ENCODE results near the gene ZFHX2. TPM values are rescaled to one million over a fixed set of nuclear protein-coding genes. Genes with fewer than 3 reads are reported as not detected.

ZFHX2 gene
- total and polyA plus RNA-seq, 2 of the 13 experiments (the other 11 are each of a cell fraction or from before 2014, with no cell fraction given), result 0.17 to 0.44 TPM

GRCh38 chr14:23556700-23557440, 5.3 kb upstream of the ZFHX2 start:
- DNase-seq (ENCODE audit: low spot score) (no peak), ATAC-seq (peak; percentile 0), FAIRE-seq (no peak)
- Histone ChIP-seq H3K9me3 (ENCODE audit: low read length) (no peaks in the 10 kb centered on the region), H3K27ac (ENCODE audit: extremely low read length, insufficient read depth, low read length) (peak overlapping the region; percentile 89), H3K9ac (ENCODE audit: insufficient read depth, low read depth, low read length) (peak overlapping the region; percentile 92), H3K4me1 (ENCODE audit: insufficient read depth, low read length) (peaks cover 59% of the 10 kb centered on the region), H3K4me3 (replicated peaks in 1 of 3; ENCODE audit: insufficient read depth in 1 of 3, low read depth in 2 of 3, low read length in 3 of 3) (peak overlapping the region; percentile 83 to 97 (median 84)), H3K27me3 (ENCODE audit: control insufficient read depth in 1 of 2, insufficient read depth in 2 of 2, low read length in 2 of 2) (no peaks in the 10 kb centered on the region; a peak in 1 of 5 replicates), H3K79me2 (ENCODE audit: insufficient read depth, low read length) (peaks cover 9% of the 10 kb centered on the region), H3K36me3 (replicated peaks in 1 of 2; ENCODE audit: control insufficient read depth in 1 of 2, insufficient read depth in 2 of 2, low read length in 2 of 2) (peaks cover 27 to 29% of the 10 kb centered on the region in 2 experiments), H4K20me1 (ENCODE audit: insufficient read depth, low read length) (no peaks in the 10 kb centered on the region), H3K4me2 (ENCODE audit: low read depth, low read length) (peak overlapping the region; percentile 98), H2AFZ (ENCODE audit: low read length) (peak overlapping the region; percentile 10)
- CTCF ChIA-PET (ENCODE audit: low intra/inter-chr PET ratio, low total read pairs), result interaction anchor here (10.9 kb wide), 1 partner anchor 76 kb away, joined by 275 read pairs; no protein-coding TSS in a partner anchor
- BruUV-seq (replicated peaks), result TSS peak; percentile 77
- in situ Hi-C loops (cut with HindIII; ENCODE audit: extremely low pct_ligation_motif_present, low pct_unique_long_range_greater_than_20kb), result loop anchor here (5.0 kb wide), 2 partner anchors 75 to 235 kb away; partner anchors contain the start of gene PABPN1
- intact Hi-C loops (cut with micrococcal nuclease; ENCODE audit: unreplicated experiment), result loop anchor here (2.0 to 5.0 kb wide), 2 partner anchors 234 to 290 kb away; no protein-coding TSS in a partner anchor
- POLR2A ChIA-PET, result interaction anchor here (1.0 to 7.6 kb wide), 11 partner anchors 10 to 539 kb away, joined by 3 to 113 read pairs (median 5); partner anchors contain the start of genes ACIN1, AP1G2, C14orf119 and DHRS2
- 60% methylated on average over 17 of the region's 17 CpGs for WGBS (ENCODE audit: low lambda C conversion rate)
- TF ChIP-seq FOSL1 (CRISPR knock-in tag; IDR thresholded peaks at IDR 0.05; ENCODE audit: borderline replicate concordance) (no peak), ZNF329 (CRISPR knock-in tag; IDR thresholded peaks at IDR 0.05; ENCODE audit: low read depth) (no peak), SNAPC5 (CRISPR knock-in tag; IDR thresholded peaks at IDR 0.05; ENCODE audit: borderline replicate concordance) (no peak), HNRNPLL (IDR thresholded peaks at IDR 0.05; ENCODE audit: low read depth, low read length, poor library complexity, severe bottlenecking) (no peak), NFIC (IDR thresholded peaks at IDR 0.05; ENCODE audit: low read length) (no peak), BCLAF1 (IDR thresholded peaks at IDR 0.05) (no peak), JDP2 (CRISPR knock-in tag; IDR thresholded peaks at IDR 0.05; ENCODE audit: borderline replicate concordance) (no peak), ZNF619 (CRISPR knock-in tag; IDR thresholded peaks at IDR 0.05) (peak; percentile 91; the same call in 1 of the 2 replicates), ZC3H4 (CRISPR knock-in tag; IDR thresholded peaks at IDR 0.05; ENCODE audit: borderline replicate concordance) (no peak), ZBTB38 (CRISPR knock-in tag; IDR thresholded peaks at IDR 0.05) (peak; percentile 99), BRD4 (CRISPR knock-in tag; IDR thresholded peaks at IDR 0.05) (no peak), ZNF468 (CRISPR knock-in tag; IDR thresholded peaks at IDR 0.05) (no peak), ZNF710 (CRISPR knock-in tag; IDR thresholded peaks at IDR 0.05; ENCODE audit: borderline replicate concordance) (0 out of 2 replicates have a peak, but pooled peaks have one; percentile 23), LRRFIP1 (CRISPR knock-in tag; conservative IDR thresholded peaks at IDR 0.05) (no peak), IRX3 (CRISPR knock-in tag; IDR thresholded peaks at IDR 0.05; ENCODE audit: borderline replicate concordance, low read depth) (no peak)

Measured in HepG2 (cell line).